ENCODE data around the gene CSNK1A1L.

CSNK1A1L gene

DNA sequence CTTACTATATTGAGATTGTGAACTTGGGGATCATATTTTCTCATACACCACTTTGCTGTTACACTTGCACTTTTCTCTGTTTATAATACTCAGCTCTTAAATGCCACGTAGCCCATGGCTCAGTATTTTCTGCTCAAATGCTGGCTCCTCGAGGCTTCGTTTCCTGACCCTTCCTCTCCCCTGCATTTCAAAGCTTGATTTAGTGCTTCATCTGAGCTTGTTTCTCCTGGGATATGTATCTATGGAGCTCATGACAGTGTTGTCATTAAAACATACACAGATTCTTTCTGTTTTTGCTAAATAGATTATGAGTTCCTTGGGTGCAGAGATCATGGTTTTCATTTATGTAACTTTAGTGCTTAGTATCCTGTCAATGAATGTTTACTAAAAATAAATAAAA is 11.4 kb downstream of the CSNK1A1L start:
- TF ChIP-seq CTCF (IDR thresholded peaks at IDR 0.05; ENCODE audit: borderline replicate concordance, control extremely low read depth, extremely low read depth, insufficient read depth, missing control alignments), result no peak
- no peak for DNase-seq (ENCODE audit: low spot score)
- in situ Hi-C loops (cut with MboI; ENCODE audit: low sequenced_read_pairs, unreplicated experiment), result no loop called here

DNA sequence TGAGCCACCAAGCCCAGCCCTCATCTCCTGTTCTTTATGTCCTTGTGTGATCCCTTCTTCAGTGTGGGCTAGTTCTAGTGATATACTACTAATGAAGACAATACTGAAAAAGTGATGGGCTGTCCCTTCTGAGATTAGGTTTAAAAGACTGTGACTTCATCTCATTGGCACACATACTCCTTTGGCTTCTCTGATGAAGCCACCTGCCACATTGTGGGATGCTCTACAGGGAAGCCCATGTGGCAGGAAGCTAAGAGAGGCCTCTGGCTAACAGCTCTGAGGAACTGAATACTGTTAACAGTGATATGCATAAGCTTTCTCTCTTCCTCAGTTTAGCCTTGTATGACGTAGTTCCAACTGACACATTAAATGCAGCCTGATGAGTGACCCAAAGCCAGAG is 13.6 kb downstream of the CSNK1A1L start:
- no peak for TF ChIP-seq CTCF (IDR thresholded peaks at IDR 0.05; ENCODE audit: borderline replicate concordance, control extremely low read depth, extremely low read depth, insufficient read depth, missing control alignments)
- in situ Hi-C loops (cut with MboI; ENCODE audit: low sequenced_read_pairs, unreplicated experiment), result no loop called here
- no peak for DNase-seq (ENCODE audit: low spot score)

- in situ Hi-C loops (cut with MboI; ENCODE audit: low sequenced_read_pairs, unreplicated experiment), result no loop called here
- DNase-seq (ENCODE audit: low spot score), result no peak
- no peak for TF ChIP-seq CTCF (IDR thresholded peaks at IDR 0.05; ENCODE audit: borderline replicate concordance, control extremely low read depth, extremely low read depth, insufficient read depth, missing control alignments)
Observed at GRCh38 chr13:37090912-37091311, 14.6 kb downstream of the CSNK1A1L start.

DNA sequence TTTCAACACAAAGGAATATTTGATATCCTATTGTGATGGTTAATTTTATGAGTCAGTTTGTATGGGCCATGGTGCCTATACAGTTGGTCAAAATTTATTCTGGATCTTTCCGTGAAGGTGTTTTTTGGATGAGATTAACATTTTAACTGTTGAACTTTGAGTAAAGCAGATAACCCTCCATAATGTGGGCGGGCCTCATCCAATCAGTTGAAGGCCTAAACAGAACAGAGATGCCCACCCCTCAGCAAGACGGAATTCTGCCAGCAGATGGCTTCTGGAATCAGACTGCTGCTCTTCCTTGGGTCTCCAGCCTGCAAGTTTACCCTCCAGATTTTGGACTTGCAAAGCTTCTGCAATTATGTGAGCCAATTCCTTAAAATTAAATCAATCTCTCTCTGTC is 16.0 kb downstream of the CSNK1A1L start:
- in situ Hi-C loops (cut with MboI; ENCODE audit: low sequenced_read_pairs, unreplicated experiment), result no loop called here
- no peak for DNase-seq (ENCODE audit: low spot score)
- TF ChIP-seq CTCF (IDR thresholded peaks at IDR 0.05; ENCODE audit: borderline replicate concordance, control extremely low read depth, extremely low read depth, insufficient read depth, missing control alignments), result no peak

GRCh38 chr13:37087486-37087885 is 18.0 kb downstream of the CSNK1A1L start:
- in situ Hi-C loops (cut with MboI; ENCODE audit: low sequenced_read_pairs, unreplicated experiment), result no loop called here
- no peak for TF ChIP-seq CTCF (IDR thresholded peaks at IDR 0.05; ENCODE audit: borderline replicate concordance, control extremely low read depth, extremely low read depth, insufficient read depth, missing control alignments)

GRCh38 chr13:37085606-37086005 is 19.9 kb downstream of the CSNK1A1L start:
- no peak for TF ChIP-seq CTCF (IDR thresholded peaks at IDR 0.05; ENCODE audit: borderline replicate concordance, control extremely low read depth, extremely low read depth, insufficient read depth, missing control alignments)
- DNase-seq (ENCODE audit: low spot score), result no peak
- in situ Hi-C loops (cut with MboI; ENCODE audit: low sequenced_read_pairs, unreplicated experiment), result no loop called here

More at GRCh38 chr13:37087486-37087885, 18.0 kb downstream of the CSNK1A1L start:
- DNase-seq (ENCODE audit: low spot score), result no peak

DNA sequence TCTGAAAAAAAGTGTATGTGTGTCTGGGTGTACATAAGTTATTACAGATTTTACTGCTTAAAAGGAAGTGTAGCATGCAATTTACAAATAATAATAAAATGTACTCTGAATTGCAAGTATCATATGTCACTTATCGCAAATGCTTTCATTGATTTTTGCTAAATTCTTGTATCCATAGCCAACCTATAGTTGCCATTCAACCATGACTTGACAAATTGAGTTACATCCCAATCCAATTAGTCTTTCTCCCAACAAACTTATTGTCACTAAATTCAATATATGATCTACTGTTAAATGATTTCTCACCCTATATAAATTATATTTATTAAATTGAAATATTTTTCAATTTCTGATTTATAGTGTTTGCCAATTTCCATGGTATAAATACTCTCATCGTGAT is 28.6 kb downstream of the CSNK1A1L start:
- DNase-seq (ENCODE audit: low spot score), result no peak
- no peak for TF ChIP-seq CTCF (IDR thresholded peaks at IDR 0.05; ENCODE audit: borderline replicate concordance, control extremely low read depth, extremely low read depth, insufficient read depth, missing control alignments)
- in situ Hi-C loops (cut with MboI; ENCODE audit: low sequenced_read_pairs, unreplicated experiment), result no loop called here

All from GM13976 (cell line).